IMR-90 (cell line): Measurements from ENCODE around the gene GRHL3. TPM values are rescaled to one million over a fixed set of nuclear protein-coding genes. Genes with fewer than 3 reads are reported as not detected.

Experiments
- ATAC-seq: fragments of 200-7000 bp; cut with Tn5 transposase; 2 replicates; pipeline ENCODE4 v1.9.1; 2020; ENCODE audit warnings: low read depth, mild to moderate bottlenecking, moderate library complexity
- BruUV-seq: library from RNA; stranded (reverse); fragments of 400-500 nt; replicated peaks from 2 replicates; lab custom pipeline; 2021; lab: Mats Ljungman, UMichigan
- CTCF ChIA-PET: fragments of 300-600 bp; formaldehyde crosslinking; extraction: SDS; loops from one replicate; lab custom pipeline; 2021; ENCODE audit warnings: antibody characterized with exemption; lab: Yijun Ruan, JAX
- POLR2A ChIA-PET: fragments of 300-600 bp; sonication (Branson Sonifier 250); formaldehyde crosslinking; loops from one replicate; lab custom pipeline; 2022; ENCODE audit warnings: antibody characterized with exemption; ENCODE audit not compliant: unreplicated experiment; lab: Charles Lee
- DNase-seq: peaks from one replicate; pipeline ENCODE4 v3.0.0; 2013
- H2AFZ ChIP-seq: replicated peaks from 2 replicates; pipeline ENCODE3; 2013; ENCODE audit warnings: low read length, mild to moderate bottlenecking; ENCODE audit not compliant: poor library complexity
- H2AK5ac ChIP-seq: 2 replicates; pipeline ENCODE4 v1.6.1; 2013; ENCODE audit warnings: low read depth, low read length, inconsistent platforms
- H2AK9ac ChIP-seq: replicated peaks from 2 replicates; pipeline ENCODE3; 2013; ENCODE audit warnings: mild to moderate bottlenecking, low read depth, low read length, moderate library complexity; ENCODE audit not compliant: poor library complexity
- H2BK120ac ChIP-seq: 2 replicates; pipeline ENCODE4 v1.6.1; 2013; ENCODE audit warnings: low read depth, low read length, inconsistent platforms
- H2BK15ac ChIP-seq: 3 replicates; pipeline ENCODE4 v1.6.1; 2013; ENCODE audit warnings: low read depth, low read length, inconsistent platforms
- H2BK20ac ChIP-seq: 2 replicates; pipeline ENCODE4 v1.6.1; 2013; ENCODE audit warnings: low read depth, mild to moderate bottlenecking, inconsistent platforms, low read length, moderate library complexity
- H2BK5ac ChIP-seq: 2 replicates; pipeline ENCODE4 v1.6.1; 2013; ENCODE audit warnings: mild to moderate bottlenecking, low read depth, low read length, inconsistent platforms; ENCODE audit not compliant: poor library complexity, severe bottlenecking
- H3K14ac ChIP-seq: replicated peaks from 2 replicates; pipeline ENCODE4 v1.6.1; 2013; ENCODE audit warnings: low read depth, low read length, inconsistent platforms
- H3K18ac ChIP-seq: 2 replicates; pipeline ENCODE4 v1.6.1; 2013; ENCODE audit warnings: low read depth, low read length, control low read depth
- H3K23ac ChIP-seq: 2 replicates; pipeline ENCODE4 v1.6.1; 2013; ENCODE audit warnings: low read depth, low read length, inconsistent platforms
- H3K27ac ChIP-seq: 2 replicates; pipeline ENCODE4 v1.5.1; 2013; ENCODE audit warnings: mild to moderate bottlenecking, control low read depth, low read length; ENCODE audit not compliant: insufficient read depth
- H3K27me3 ChIP-seq: 2 replicates; pipeline ENCODE4 v1.6.1; 2013; ENCODE audit warnings: low read length; ENCODE audit not compliant: control insufficient read depth, insufficient read depth
- H3K36me3 ChIP-seq: 2 replicates; pipeline ENCODE4 v1.6.1; 2013; ENCODE audit warnings: low read length, mixed read lengths; ENCODE audit not compliant: control insufficient read depth, insufficient read depth
- H3K4ac ChIP-seq: 2 replicates; pipeline ENCODE4 v1.6.1; 2013; ENCODE audit warnings: low read depth, low read length, inconsistent platforms
- H3K4me1 ChIP-seq: 2 replicates; pipeline ENCODE4 v1.6.1; 2013; ENCODE audit warnings: low read length, mixed read lengths; ENCODE audit not compliant: control insufficient read depth, insufficient read depth
- H3K4me2 ChIP-seq: 2 replicates; pipeline ENCODE4 v1.6.1; 2013; ENCODE audit warnings: low read depth, mild to moderate bottlenecking, control low read depth, low read length, moderate library complexity
- H3K4me3 ChIP-seq: 2 replicates; pipeline ENCODE4 v1.5.1; 2013; ENCODE audit warnings: low read depth, mild to moderate bottlenecking, control low read depth, low read length, moderate library complexity; ENCODE audit not compliant: insufficient read depth
- H3K56ac ChIP-seq: 2 replicates; pipeline ENCODE4 v1.6.1; 2013; ENCODE audit warnings: low read length, inconsistent platforms; ENCODE audit not compliant: insufficient read depth; ENCODE audit errors: extremely low read depth
- H3K79me1 ChIP-seq, 2 experiments: 2 replicates each; pipeline ENCODE4 v1.6.1; 2013; ENCODE audit warnings: low read length in 2 of 2, inconsistent platforms in 1 of 2, low read depth in 1 of 2
- H3K9ac ChIP-seq: 2 replicates; pipeline ENCODE4 v1.6.1; 2013; ENCODE audit warnings: low read depth, low read length, control low read depth
- H3K9me1 ChIP-seq: 2 replicates; pipeline ENCODE4 v1.6.1; 2013; ENCODE audit warnings: low read length, inconsistent platforms; ENCODE audit not compliant: insufficient read depth
- H3K9me3 ChIP-seq: 2 replicates; pipeline ENCODE4 v1.6.1; 2013; ENCODE audit warnings: low read length; ENCODE audit not compliant: control insufficient read depth, insufficient read depth
- H4K20me1 ChIP-seq: 2 replicates; pipeline ENCODE4 v1.6.1; 2013; ENCODE audit warnings: low read length, inconsistent platforms; ENCODE audit not compliant: insufficient read depth
- H4K5ac ChIP-seq: 2 replicates; pipeline ENCODE4 v1.6.1; 2013; ENCODE audit warnings: mild to moderate bottlenecking, low read depth, low read length, control low read depth
- H4K8ac ChIP-seq, 2 experiments: 2 replicates each; pipeline ENCODE4 v1.6.1; 2013; ENCODE audit warnings: low read depth in 2 of 2, low read length in 2 of 2, control low read depth in 1 of 2, inconsistent platforms in 1 of 2
- H4K91ac ChIP-seq: 2 replicates; pipeline ENCODE4 v1.6.1; 2013; ENCODE audit warnings: low read depth, low read length, inconsistent platforms; ENCODE audit not compliant: insufficient read depth
- BHLHE40 ChIP-seq: fragments of 150-350 bp; IDR thresholded peaks from 2 replicates; pipeline ENCODE4 v1.6.1; 2016; ENCODE audit warnings: mild to moderate bottlenecking, low read depth, low read length
- CEBPB ChIP-seq: IDR thresholded peaks from 2 replicates; pipeline ENCODE4 v1.6.1; 2012; ENCODE audit warnings: low read depth, low read length, improper control_type of control experiment
- CHD1 ChIP-seq: IDR thresholded peaks from 2 replicates; pipeline ENCODE4 v1.6.1; 2012; ENCODE audit warnings: low read depth, low read length, improper control_type of control experiment
- CTCF ChIP-seq: conservative IDR thresholded peaks from 2 replicates; pipeline ENCODE4 v1.5.1; 2012; ENCODE audit warnings: mild to moderate bottlenecking, low read depth, low read length, improper control_type of control experiment
- ELK1 ChIP-seq: fragments of 150-350 bp; IDR thresholded peaks from 2 replicates; pipeline ENCODE4 v1.6.1; 2016; ENCODE audit warnings: low read depth, mild to moderate bottlenecking, low read length, moderate library complexity, borderline replicate concordance
- FOS ChIP-seq: fragments of 150-350 bp; IDR thresholded peaks from 2 replicates; pipeline ENCODE4 v1.6.1; 2016; ENCODE audit warnings: low read depth, low read length
- MAFK ChIP-seq: IDR thresholded peaks from 2 replicates; pipeline ENCODE4 v1.6.1; 2012; ENCODE audit warnings: low read depth, low read length, improper control_type of control experiment
- MAZ ChIP-seq: IDR thresholded peaks from 2 replicates; pipeline ENCODE4 v1.6.1; 2012; ENCODE audit warnings: low read depth, mild to moderate bottlenecking, low read length, improper control_type of control experiment, moderate library complexity, borderline replicate concordance
- MXI1 ChIP-seq: IDR thresholded peaks from 2 replicates; pipeline ENCODE4 v1.6.1; 2012; ENCODE audit warnings: low read depth, mild to moderate bottlenecking, low read length, moderate library complexity, borderline replicate concordance
- NFE2L2 ChIP-seq: fragments of 150-350 bp; IDR thresholded peaks from 2 replicates; pipeline ENCODE4 v1.6.1; 2016; ENCODE audit warnings: low read depth, mild to moderate bottlenecking, low read length
- POLR2A ChIP-seq: IDR thresholded peaks from 2 replicates; pipeline ENCODE4 v1.6.1; 2012; ENCODE audit warnings: mild to moderate bottlenecking, low read depth, low read length
- RAD21 ChIP-seq: IDR thresholded peaks from 2 replicates; pipeline ENCODE4 v1.6.1; 2012; ENCODE audit warnings: low read length, improper control_type of control experiment
- RCOR1 ChIP-seq: IDR thresholded peaks from 2 replicates; pipeline ENCODE4 v1.6.1; 2012; ENCODE audit warnings: mild to moderate bottlenecking, low read length, improper control_type of control experiment; ENCODE audit not compliant: insufficient replicate concordance
- RFX5 ChIP-seq: IDR thresholded peaks from 2 replicates; pipeline ENCODE4 v1.8.0; 2012; ENCODE audit warnings: low read depth, mild to moderate bottlenecking, low read length, moderate library complexity
- SMC3 ChIP-seq: fragments of 150-350 bp; IDR thresholded peaks from 2 replicates; pipeline ENCODE4 v1.6.1; 2016; ENCODE audit warnings: low read depth, mild to moderate bottlenecking, antibody characterized with exemption, low read length, moderate library complexity
- USF2 ChIP-seq: fragments of 150-350 bp; IDR thresholded peaks from 2 replicates; pipeline ENCODE4 v1.6.1; 2017; ENCODE audit warnings: mild to moderate bottlenecking, antibody characterized with exemption, low read length, low read depth
- WGBS, 2 experiments: methylation state at CpG; one replicate each; pipeline versions ENCODE4 v1.1.5 to v1.1.7; 2013; ENCODE audit warnings: missing lambda C conversion rate in 2 of 2; ENCODE audit not compliant: insufficient read length in 1 of 2; ENCODE audit errors: extremely low coverage in 2 of 2; 5-methylcytosine and 5-hydroxymethylcytosine counted together
- dilution Hi-C: fragments of 300-500 bp; cut with HindIII; formaldehyde crosslinking; loops from one replicate; pipeline ENCODE4 v1.14.3; 2018; ENCODE audit warnings: low sequenced_read_pairs; ENCODE audit not compliant: unreplicated experiment
- in situ Hi-C: fragments of 300-500 bp; cut with MboI; formaldehyde crosslinking; loops from 3 replicates; pipeline ENCODE4 v1.14.3; 2019; ENCODE audit warnings: low sequenced_read_pairs, inconsistent platforms, mixed read lengths
- intact Hi-C: fragments of 100-400 bp; cut with micrococcal nuclease; formaldehyde crosslinking; loops from 2 replicates; pipeline ENCODE4 v1.10.0; 2022
- polyA plus RNA-seq, 3 experiments: library from polyadenylated mRNA; depleted of rRNA; stranded (reverse); fragments of >200 nt; gene quantifications; 2 replicates each; pipeline ENCODE4 v1.2.3, GENCODE V29; 2012; ENCODE audit warnings: low replicate concordance in 1 of 3
- total RNA-seq: library from RNA; depleted of rRNA; stranded (reverse); fragments of >200 nt; gene quantifications from 2 replicates; pipeline ENCODE4 v1.2.3, GENCODE V29; 2012

GRHL3 gene
- total and polyA plus RNA-seq, 2 of the 4 experiments (the other 2 are of a cell fraction) = not detected

GRCh38 chr1:24329331-24329730 is 10.2 kb downstream of the GRHL3 start:
- TF ChIP-seq CHD1 = no peak
- no peak for TF ChIP-seq RFX5
- no peak for TF ChIP-seq FOS
- TF ChIP-seq CEBPB = no peak
- TF ChIP-seq USF2 = no peak
- no peak for TF ChIP-seq RCOR1
- TF ChIP-seq MXI1 = no peak
- TF ChIP-seq BHLHE40 = no peak
- no peak for TF ChIP-seq POLR2A
- TF ChIP-seq SMC3 = no peak
- no peak for TF ChIP-seq RAD21
- TF ChIP-seq NFE2L2 = no peak
- no peak for TF ChIP-seq MAZ
- no peak for TF ChIP-seq CTCF
- TF ChIP-seq ELK1 = no peak
- TF ChIP-seq MAFK = no peak

More at GRCh38 chr1:24329331-24329730, 10.2 kb downstream of the GRHL3 start:
- peaks cover 14% of the 10 kb centered on the region for H3K9me1 ChIP-seq
- H3K23ac ChIP-seq = peak overlapping the region; percentile 36; the same call in 1 of the 2 replicates
- no peaks in the 10 kb centered on the region for H3K79me1 ChIP-seq
- peak overlapping the region; percentile 83; the same call in 2 of the 3 replicates for H2BK15ac ChIP-seq
- H2AK5ac ChIP-seq = peak overlapping the region; percentile 81
- BruUV-seq = no TSS peak
- H2AK9ac ChIP-seq = no peak overlapping the region
- H2AFZ ChIP-seq = no peak overlapping the region
- no peaks in the 10 kb centered on the region for H4K20me1 ChIP-seq
- peaks cover 24% of the 10 kb centered on the region for H3K27me3 ChIP-seq
- peak overlapping the region; percentile 94 for H2BK20ac ChIP-seq
- no peaks in the 10 kb centered on the region for H3K9me3 ChIP-seq
- no peaks in the 10 kb centered on the region for H3K36me3 ChIP-seq
- no peak for DNase-seq
- dilution Hi-C loops (no loop called here), intact Hi-C loops (no loop called here), in situ Hi-C loops (no loop called here)
- ChIA-PET CTCF (no interaction called here), POLR2A (no interaction called here)
- H2BK120ac ChIP-seq = peak overlapping the region; percentile 92
- H2BK5ac ChIP-seq = peak overlapping the region; percentile 30
- H4K5ac ChIP-seq = peak overlapping the region; percentile 17
- H3K14ac ChIP-seq = peak overlapping the region; percentile 79
- H3K9ac ChIP-seq = peak overlapping the region; percentile 13; the same call in 1 of the 2 replicates
- peak overlapping the region; percentile 22 to 61; a peak in 3 of 4 replicates for H4K8ac ChIP-seq
- 90% methylated on average over 2 of the region's 9 CpGs; no CpG with 5 or more reads in 1 of the 2 experiments for WGBS, 2 experiments
- H3K27ac ChIP-seq = peak overlapping the region; percentile 61; the same call in 1 of the 2 replicates
- H3K4me3 ChIP-seq = no peak overlapping the region
- ATAC-seq = no peak
- peak overlapping the region; percentile 89 for H4K91ac ChIP-seq
- no peak overlapping the region for H3K4me2 ChIP-seq
- H3K4me1 ChIP-seq = peaks cover 17% of the 10 kb centered on the region
- H3K56ac ChIP-seq = peak overlapping the region; percentile 58; the same call in 1 of the 2 replicates
- H3K18ac ChIP-seq = peak overlapping the region; percentile 63
- peak overlapping the region; percentile 64 for H3K4ac ChIP-seq
